Middle frontal gyrus (tissue), 1 donor: ENCODE data around the gene SLC41A3.
"Not testable (repeated sequence)": the region's sequence is repeated elsewhere in the genome, so short reads cannot be mapped to it uniquely, and the experiment has no call there.

Experiments
- DNase-seq: peaks from one replicate; pipeline ENCODE4 v3.0.0-alpha.2; 2015; ENCODE audit warnings: low spot score; ENCODE audit errors: extremely low spot score

The SLC41A3 gene

DNA sequence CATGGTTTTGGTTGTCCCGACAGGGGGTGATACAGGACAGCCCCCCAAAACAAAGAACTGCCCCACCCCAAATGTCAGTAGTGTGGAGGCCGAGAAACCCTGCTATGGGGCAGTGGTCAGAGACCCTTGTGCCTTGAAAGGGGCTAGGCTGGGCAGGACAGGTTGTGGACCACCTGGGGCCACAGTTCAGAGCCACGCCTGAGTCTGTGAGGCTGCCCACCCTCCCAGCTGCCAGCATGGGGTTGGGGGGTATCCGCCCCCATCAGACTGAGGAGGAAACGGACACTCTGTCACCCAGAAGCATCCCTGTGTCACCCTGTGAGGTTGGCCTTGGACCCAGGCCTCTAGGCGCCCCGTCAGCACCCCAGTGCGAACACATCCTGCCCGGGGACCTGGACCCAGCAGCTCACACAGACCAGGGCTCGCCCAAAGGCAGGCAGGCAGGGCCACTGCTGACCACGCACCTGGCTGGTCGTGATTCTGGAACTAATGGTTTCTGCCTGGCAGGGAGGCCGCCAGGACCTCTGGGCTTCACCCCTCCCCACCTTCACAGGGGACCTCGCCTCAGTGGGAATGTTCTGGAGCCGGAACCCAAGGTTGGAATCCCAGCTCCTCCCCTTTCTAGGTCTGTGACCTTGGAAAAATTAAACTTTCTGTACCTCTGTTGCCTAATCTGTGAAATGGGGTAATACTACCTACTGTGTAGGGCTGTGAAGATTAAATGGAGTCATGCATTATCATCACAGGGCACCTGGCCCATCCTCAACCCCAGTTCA, 1.4 kb downstream of the SLC41A3 start:
- DNase-seq = no peak

DNA sequence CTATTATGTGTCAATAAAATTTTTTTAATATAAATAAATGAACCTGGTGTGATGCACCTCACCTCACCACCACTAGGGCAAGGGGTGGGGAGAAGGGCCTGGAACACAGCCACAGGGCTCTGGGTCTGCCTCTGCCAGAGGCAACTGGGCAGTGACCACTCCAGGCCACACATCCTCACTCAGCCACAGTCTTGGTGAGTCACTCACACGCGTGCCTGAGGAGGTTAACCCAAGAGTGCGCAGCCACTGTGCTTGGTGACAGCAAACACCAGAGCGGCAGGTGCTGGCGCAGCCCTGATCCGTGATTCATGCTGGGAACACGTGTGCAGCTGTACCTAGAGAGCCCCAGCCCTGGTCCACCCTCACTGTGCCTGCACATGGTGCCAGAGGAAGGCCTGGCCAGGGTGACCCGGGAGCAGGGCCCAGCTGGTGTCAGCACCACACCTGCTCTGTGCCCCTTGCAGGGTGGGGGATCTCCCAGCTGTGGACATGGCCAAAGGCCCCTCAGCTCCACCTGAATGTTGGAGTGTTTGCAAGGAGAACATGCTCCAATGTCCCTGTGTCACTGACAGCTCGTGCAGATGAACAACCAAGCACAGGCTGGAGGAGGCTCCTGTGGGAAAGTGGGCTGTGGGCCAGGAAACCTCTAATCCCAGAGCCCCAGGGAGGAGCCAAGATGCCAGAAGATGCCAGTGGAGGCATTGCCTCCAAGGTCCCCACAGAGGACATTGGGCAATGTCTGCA, 2.1 kb downstream of the SLC41A3 start:
- DNase-seq = no peak

DNA sequence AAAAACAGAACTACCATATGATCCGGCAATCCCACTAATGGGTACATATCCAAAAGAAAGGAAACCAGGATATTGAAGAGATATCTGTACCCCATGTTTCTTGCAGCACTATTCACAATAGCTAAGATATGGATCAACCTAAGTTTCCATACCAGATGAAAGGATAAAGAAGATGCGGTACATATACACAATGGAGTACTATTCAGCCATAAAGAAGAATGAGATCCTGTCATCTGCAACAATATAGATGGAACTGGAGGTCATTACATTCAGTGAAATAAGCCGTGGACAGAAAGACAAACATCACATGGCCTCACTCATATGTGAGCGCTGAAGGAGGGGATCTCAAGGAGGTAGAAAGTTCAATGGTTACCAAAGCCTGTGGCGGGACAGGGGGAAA, 3.0 kb downstream of the SLC41A3 start:
- DNase-seq = no peak

DNA sequence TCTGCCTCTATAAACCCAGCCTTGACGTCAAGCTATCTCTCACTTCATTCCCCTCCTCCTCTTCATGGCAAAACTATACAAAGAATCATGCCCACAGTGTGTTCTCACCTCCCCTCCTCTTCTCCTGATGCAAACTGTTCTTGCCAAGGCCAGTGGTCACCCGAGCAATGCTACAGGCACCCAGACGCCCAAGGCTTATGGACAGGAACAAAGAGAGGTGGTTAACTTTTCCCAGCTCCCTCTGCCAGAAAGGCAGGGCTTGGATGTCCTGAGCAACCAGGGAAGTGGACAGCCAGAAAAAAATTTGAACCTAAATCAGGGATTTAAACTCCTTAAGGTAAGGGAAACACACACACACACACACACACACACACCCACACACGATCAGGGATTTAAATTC, 5.1 kb downstream of the SLC41A3 start:
- no peak for DNase-seq

DNA sequence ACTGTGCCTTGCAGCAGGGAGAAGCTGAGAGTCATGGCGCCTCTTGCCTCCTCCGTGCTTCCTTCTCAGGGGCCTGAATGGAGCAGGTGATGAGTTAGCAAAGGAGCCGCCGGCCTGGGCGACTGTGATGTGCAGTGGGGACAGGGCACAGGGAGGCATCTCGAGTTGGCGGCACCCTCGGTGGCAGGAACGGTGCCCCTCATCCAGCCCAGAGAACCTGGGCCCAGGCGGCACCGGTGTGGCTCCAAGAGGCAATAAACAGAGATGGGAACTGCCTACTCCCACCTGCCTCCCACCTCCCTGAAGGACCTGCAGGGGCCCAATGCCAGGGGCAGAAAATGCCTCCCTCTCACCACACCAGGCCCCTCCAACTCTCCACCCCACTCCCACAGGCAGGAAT, 6.2 kb downstream of the SLC41A3 start:
- no peak for DNase-seq

DNA sequence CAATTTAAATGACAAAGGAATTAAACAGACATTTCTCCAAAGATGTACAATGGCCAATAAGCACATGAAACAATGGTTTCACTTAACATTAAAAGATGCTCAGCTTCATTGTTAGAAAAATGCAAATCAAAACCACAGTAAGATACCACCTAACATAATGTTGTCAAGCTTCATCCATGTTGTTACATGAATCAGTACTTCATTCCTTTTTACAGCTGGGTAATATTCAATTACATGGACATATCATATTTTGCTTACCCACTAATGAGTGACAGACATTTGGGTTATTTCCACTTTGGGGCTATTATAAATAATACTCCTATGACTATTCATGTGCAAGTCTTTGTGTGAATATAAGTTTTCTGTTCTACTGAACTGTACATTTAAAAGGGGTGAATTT, 7.8 kb downstream of the SLC41A3 start:
- DNase-seq = no peak

DNA sequence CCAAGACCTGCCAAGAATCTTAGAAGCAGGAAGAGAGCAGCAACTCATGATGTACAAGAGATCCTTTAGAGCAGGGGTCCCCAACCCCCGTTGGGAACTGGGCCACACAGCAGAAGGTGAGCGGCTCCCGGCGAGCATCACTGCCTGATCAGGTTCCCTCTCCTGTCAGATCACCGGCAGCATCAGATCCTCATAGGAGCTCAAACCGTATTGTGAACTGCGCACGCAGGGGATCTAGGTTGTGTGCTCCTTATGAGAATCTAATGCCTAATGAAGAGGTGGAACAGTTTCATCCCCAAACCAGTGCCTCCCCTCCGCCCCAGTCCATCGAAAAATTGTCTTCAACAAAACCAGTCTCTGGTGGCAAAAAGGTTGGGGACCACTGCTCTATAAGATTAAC, 13.8 kb downstream of the SLC41A3 start:
- DNase-seq = no peak

DNA sequence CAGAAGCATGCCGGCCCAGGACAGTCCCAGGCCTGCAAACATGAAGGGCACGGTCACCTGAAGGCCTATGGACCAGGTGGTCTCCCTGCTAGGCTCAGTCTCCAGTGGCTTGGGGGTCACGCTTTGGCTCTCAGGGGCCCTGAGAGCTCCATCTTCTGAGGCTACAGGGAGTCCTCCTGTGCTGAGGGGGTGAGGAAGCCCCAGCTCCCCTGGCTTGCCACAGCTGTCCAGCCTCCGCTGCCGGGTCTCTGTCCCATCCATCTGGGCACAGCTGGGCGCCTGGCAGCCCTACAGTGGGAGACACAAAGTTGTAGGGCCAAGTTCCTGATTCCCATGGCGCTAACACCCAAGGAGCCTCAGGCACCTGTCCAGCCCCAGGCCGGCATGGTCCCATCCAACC, 16.0 kb downstream of the SLC41A3 start:
- DNase-seq = no peak

DNA sequence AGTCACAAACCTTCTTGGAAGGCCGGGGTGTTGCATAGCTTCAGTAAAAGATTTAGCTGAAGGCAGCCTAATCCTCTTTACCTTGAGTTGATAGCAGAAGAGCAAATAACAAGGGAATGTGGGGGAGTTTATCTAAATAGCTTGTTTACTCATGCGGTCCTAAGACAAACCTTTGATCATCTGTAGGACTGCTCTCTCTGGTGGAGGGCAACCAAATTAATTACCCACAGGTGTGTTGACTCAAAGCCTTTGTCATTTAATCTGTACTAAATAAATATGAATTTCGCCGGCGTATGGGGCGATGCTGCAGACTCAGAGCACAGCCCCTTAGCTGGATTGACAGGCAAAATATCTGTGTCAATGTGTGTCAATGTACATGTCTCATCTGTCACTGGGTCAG, 17.2 kb downstream of the SLC41A3 start:
- DNase-seq = not testable (repeated sequence)

DNA sequence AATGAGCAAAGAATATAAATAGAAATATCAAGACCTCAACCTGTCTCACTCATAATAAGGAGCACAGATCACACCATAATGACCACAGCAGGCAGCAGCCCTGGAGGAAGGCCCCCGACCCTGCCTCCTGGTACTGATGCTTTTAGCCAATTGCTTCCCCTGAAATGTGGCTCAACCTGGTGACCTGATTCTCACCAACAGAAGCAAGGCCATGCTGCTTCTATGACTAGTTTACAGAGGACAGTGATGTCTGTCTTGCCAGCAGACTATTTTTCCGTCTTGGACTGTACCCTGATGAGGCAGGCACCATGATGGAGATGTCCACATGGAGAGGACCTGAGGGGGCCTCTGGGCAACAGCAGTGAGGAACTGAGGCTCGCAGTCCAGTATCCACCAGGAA, 18.0 kb downstream of the SLC41A3 start:
- DNase-seq = no peak

DNA sequence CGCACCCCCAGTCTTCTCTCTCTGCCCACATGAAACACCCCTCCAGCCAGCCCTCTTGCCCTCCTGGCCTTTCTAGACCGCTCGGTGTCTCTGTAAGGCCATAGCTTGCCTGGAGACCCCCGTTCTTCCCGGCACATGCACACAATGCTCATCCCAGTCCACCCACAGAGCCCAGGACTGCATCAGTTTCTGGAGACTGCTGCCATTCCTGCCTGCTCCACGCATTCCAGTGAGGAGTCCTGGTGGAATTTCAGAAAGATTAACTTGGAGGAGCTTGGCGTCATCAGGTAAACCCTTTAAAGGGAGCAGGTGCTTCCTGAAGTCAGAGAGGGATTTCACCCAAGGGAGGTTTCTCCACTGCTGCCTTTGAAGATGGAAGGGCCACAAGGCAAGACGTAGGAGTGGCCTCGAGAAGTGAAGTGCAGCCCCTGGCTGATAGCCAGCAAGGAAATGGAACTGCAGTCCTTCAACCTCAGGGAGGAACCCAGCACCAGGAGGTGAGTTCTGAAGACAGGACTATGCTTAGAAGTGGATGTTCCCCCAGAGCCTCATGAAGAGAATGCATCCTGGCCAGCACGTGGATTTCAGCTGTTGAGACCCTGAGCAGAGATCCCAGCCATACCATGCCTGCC, 19.2 kb downstream of the SLC41A3 start:
- no peak for DNase-seq

DNA sequence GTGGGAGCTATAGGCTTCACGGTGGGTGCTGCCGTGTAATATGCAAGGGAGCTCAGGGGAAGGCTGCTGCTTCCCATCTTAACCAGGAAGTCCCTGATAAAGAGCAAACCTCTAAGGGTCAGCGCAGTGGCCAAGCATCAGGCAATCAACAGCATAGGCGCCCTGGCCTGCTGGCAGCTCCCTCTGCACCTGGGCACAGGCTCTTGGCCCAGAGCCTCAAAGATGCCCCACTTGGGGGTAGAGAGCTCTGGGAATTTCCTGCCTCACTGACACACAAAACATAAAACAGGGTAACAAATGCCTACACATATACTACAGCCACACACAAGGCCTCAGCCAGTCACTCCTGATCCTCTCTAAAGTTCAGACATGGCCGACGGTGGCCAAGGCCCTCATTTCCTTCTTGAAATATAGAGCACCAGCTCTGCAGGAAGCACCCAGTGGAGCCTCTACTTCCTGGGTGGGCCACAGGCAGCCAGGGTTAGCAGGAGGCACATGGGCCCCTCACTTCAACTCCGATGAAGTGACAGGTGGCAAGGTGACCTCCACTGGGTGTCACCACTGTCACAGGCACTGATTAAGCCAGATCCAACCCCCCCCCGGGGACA, 20.5 kb downstream of the SLC41A3 start:
- no peak for DNase-seq

DNA sequence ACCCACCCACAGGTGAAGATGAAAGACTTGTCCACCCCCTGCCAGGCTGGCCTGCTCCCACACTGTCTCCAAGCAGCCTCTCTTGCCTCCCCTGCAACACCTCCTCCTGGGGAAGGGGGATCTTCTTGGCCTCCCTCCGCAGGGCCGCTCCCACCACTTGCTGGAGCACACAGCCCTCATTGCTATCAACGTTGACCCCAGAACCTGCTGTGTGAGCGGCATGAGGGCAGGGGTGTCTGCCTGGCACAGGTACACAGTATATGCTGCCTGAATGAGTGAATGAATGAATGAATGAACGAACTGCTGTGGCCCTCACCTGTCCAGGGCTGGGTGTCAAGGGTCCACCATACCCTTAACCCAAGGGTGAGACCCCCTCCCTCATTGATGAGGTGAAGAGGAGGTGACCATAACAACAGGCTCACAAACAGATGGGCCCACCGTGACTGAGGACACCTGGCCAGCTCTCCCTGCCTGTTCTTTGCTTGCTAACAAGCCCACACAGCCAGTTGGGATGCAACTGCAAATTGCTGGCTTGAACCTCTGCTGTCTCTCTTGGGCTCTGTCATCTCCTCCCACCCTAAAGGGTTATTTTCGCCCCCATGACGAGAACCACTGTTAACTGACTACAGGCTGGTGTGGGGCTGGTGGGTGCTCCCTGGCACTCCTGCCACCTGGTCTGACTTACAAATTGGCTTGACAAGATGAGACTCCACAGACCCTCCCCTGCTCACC, 22.5 kb downstream of the SLC41A3 start:
- DNase-seq = no peak

DNA sequence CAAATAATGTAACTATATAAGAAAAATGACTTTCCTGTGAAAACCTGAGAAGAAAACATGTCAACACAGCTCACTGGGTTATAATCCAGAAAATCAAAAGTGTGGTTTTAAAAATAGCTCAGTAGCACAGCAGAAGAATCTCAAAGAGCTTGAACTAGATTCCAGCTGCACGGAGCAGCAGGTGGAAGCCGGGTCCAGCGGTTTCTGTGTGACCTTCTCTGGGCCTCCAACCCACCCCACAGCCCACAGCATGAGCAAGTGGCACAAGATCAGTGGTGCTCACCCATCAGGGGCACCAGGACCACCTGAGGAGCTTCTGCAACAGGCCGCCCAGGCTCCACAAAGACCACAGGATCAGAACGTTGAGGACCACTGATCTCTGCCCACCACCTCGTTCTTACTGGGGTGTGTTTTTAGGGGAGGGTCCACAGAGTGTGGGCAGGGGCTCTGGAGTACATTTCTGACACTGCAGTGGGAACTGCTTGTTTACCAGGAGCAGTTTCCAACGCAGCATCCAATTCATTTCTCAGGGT, 23.2 kb downstream of the SLC41A3 start:
- no peak for DNase-seq

DNA sequence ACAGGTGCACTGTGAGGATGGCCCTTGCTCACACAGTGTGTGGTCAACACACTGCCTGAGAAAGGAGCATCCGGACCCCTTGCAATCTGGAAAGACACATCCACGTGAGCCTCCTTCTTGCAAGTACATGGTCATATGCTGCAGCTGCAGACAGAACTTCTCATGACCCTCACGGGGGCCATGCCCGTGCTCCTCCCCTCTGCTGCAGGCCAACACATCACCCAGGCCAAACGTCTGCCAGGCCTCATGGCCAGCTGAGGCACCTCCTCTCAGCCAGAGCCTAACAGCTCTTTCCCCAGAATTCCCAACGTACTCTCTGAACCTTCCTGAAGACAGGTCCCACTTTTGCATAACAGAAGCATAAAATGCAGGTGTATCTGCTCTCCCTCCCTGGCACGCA, 25.3 kb downstream of the SLC41A3 start:
- no peak for DNase-seq

DNA sequence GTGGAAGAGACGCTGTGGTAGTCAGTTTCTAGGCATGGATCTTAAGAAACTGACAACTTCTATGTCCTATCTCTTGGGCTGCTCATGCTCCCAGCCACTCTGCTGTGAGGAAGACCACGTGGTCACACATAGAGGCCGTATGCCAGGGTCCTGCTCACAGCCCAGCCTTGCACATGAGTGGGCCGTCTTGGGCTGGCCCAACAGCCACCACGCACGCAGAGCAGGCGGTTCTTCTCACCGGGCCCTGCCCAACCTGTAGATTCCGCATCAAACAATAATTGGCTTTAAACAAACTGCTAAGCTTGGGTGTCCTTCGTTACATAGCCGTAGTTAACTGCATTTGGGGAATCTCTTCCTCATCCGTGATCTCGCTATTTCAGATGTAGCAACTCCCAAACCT, 26.0 kb downstream of the SLC41A3 start:
- DNase-seq = no peak

DNA sequence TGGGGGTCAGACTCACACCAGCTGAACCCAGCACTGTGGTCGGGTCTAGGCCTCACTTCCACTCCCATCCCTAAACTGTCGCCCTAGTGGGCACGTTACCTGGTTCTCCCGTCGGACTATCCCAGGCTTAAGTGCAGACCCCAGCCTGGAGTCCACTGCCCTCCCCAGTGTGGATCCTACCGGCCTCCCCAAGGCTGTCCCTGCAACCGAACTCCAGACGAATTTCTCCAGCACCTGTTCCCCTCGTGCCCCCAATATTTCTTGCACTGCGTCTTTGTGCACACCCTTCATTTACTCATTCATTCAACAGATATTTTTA, 26.5 kb downstream of the SLC41A3 start:
- no peak for DNase-seq

DNA sequence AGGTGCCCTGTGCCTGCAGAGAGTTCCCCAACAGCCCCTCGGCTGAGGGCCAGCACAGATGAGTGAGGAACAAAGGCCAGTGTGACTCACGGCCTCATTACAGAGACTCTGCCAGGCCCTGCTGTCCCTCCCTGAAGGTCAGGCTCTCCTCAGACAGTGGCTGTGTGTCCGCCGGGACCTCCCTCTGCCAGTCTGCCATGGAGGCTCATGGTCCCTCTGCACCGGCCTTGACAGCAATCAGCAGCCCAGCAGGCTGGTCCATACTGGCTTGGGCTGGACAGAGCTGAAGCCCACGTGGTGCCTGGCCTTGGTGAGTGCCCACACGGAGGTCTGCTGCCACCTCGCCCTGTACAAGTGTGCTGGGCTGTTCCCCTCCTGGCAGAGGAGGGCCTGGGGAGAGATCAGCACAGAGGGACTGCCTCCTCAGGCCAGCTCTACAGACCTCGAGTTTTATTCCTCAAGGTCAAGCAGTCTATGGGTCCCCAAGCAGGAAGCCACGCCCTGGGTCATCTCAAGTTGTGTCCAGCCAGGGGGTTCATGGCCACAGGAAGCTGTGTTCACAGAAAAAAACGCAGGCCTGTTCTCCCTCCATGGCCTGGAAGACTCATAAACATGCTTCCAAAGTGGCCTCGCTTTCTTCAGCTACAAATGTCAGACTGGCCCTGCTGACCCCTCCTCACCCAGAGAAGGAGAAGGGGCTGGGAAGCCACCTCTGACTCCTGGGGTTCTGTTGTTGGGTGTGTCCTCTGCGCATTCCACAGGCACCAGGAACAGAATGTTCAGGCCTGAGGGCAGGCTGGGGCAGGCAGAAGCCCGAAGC, 27.0 kb downstream of the SLC41A3 start:
- no peak for DNase-seq

DNA sequence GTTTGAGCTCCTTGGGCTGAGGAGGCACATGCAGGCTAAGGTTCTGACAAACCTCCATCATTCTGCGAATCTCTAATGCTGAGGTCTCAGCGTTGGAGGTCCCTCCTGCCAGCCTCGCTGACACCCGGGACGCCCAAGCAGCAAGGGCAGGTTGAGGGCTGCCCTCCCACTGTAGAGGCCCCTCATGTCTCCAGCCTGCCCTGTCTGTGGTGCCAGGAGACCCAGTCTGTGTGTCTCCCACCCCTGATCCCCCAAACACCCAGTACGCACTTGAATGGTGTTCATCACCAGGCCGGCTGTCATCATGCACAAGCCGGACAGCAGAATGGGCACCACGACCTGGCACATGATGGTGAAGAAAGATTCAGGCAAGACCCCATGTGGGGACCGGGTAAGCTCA, 27.8 kb downstream of the SLC41A3 start:
- no peak for DNase-seq

DNA sequence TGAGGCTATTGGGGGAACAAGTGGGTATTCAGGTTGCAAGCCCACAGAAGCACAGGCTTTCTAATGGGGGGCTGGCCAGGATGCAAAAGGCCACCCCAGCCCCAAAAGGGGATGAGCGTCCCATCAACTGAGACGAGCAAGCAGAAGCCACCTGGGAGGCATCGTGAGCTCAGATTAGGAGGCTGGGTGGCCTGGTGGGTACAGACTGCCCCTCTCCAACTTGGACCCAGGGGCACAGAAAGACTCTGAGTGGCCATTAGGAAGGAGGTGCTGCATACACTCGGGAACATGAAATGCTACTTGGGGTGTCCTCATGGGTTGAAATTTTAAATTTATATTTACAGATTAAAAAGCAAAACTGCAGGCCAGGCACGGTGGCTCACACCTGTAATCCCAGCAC, 29.1 kb downstream of the SLC41A3 start:
- DNase-seq = no peak
